H9 (cell line): ENCODE measurements around the gene RBKS. TPM values are rescaled to one million over a fixed set of nuclear protein-coding genes. Genes with fewer than 3 reads are reported as not detected.

Experiments used
- DNase-seq: peaks from one replicate; pipeline ENCODE4 v3.0.0-alpha.2; 2017
- H2AFZ ChIP-seq: one replicate; pipeline ENCODE4 v1.6.1; 2013; ENCODE audit warnings: mild to moderate bottlenecking, low read length, control low read depth, moderate library complexity
- H2AK5ac ChIP-seq: 2 replicates; pipeline ENCODE4 v1.6.1; 2013; ENCODE audit warnings: low read length, control low read depth, mixed read lengths; ENCODE audit not compliant: insufficient read length
- H2BK120ac ChIP-seq: one replicate; pipeline ENCODE4 v1.6.1; 2013; ENCODE audit warnings: low read depth, mild to moderate bottlenecking, low read length, control low read depth, inconsistent platforms; ENCODE audit not compliant: poor library complexity, severe bottlenecking
- H2BK12ac ChIP-seq: 2 replicates; pipeline ENCODE4 v1.6.1; 2013; ENCODE audit warnings: low read length, control low read depth, mixed read lengths, low read depth; ENCODE audit not compliant: insufficient read length
- H2BK15ac ChIP-seq: 2 replicates; pipeline ENCODE4 v1.6.1; 2013; ENCODE audit warnings: low read depth, low read length, control low read depth
- H2BK20ac ChIP-seq: one replicate; pipeline ENCODE4 v1.6.1; 2013; ENCODE audit warnings: low read depth, mild to moderate bottlenecking, low read length, control low read depth, inconsistent platforms; ENCODE audit not compliant: poor library complexity, severe bottlenecking
- H2BK5ac ChIP-seq: 2 replicates; pipeline ENCODE4 v1.6.1; 2013; ENCODE audit warnings: low read length, control low read depth, mixed read lengths; ENCODE audit not compliant: insufficient read length
- H3K14ac ChIP-seq: 2 replicates; pipeline ENCODE4 v1.6.1; 2013; ENCODE audit warnings: low read length, control low read depth; ENCODE audit not compliant: insufficient read depth
- H3K18ac ChIP-seq: 2 replicates; pipeline ENCODE4 v1.6.1; 2013; ENCODE audit warnings: low read depth, mild to moderate bottlenecking, mixed read lengths, low read length, control low read depth; ENCODE audit not compliant: insufficient read length
- H3K23ac ChIP-seq: 2 replicates; pipeline ENCODE4 v1.6.1; 2013; ENCODE audit warnings: low read length, control low read depth, mixed read lengths, low read depth; ENCODE audit not compliant: insufficient read length
- H3K23me2 ChIP-seq: 2 replicates; pipeline ENCODE4 v1.6.1; 2013; ENCODE audit warnings: low read depth, mild to moderate bottlenecking, mixed read lengths, low read length, control low read depth; ENCODE audit not compliant: insufficient read length, poor library complexity, severe bottlenecking
- H3K27ac ChIP-seq: 2 replicates; pipeline ENCODE4 v1.5.1; 2013; ENCODE audit warnings: low read length, control low read depth, mixed read lengths, low read depth; ENCODE audit not compliant: insufficient read length
- H3K27me3 ChIP-seq: 2 replicates; pipeline ENCODE4 v1.6.1; 2013; ENCODE audit warnings: low read length, control low read depth, inconsistent platforms; ENCODE audit not compliant: insufficient read depth
- H3K4ac ChIP-seq: 2 replicates; pipeline ENCODE4 v1.6.1; 2013; ENCODE audit warnings: low read depth, mild to moderate bottlenecking, control low read depth, inconsistent platforms, low read length, moderate library complexity
- H3K4me1 ChIP-seq: 2 replicates; pipeline ENCODE4 v1.6.1; 2013; ENCODE audit warnings: low read length, control low read depth, inconsistent platforms; ENCODE audit not compliant: insufficient read depth
- H3K4me2 ChIP-seq: 2 replicates; pipeline ENCODE4 v1.6.1; 2013; ENCODE audit warnings: low read length, control low read depth, mixed read lengths; ENCODE audit not compliant: insufficient read length, insufficient read depth
- H3K56ac ChIP-seq: 2 replicates; pipeline ENCODE4 v1.6.1; 2013; ENCODE audit warnings: low read depth, mild to moderate bottlenecking, mixed read lengths, low read length, control low read depth; ENCODE audit not compliant: insufficient read length
- H3K79me1 ChIP-seq: 2 replicates; pipeline ENCODE4 v1.6.1; 2013; ENCODE audit warnings: low read depth, mild to moderate bottlenecking, moderate library complexity, low read length, control low read depth, inconsistent platforms; ENCODE audit not compliant: insufficient read depth, poor library complexity, severe bottlenecking
- H3K79me2 ChIP-seq: 2 replicates; pipeline ENCODE4 v1.6.1; 2013; ENCODE audit warnings: low read length, control low read depth, inconsistent platforms; ENCODE audit not compliant: insufficient read depth
- H3K9ac ChIP-seq: 2 replicates; pipeline ENCODE4 v1.6.1; 2013; ENCODE audit warnings: low read length, control low read depth, mixed read lengths; ENCODE audit not compliant: insufficient read length; ENCODE audit errors: extremely low read depth
- H3K9me3 ChIP-seq: one replicate; pipeline ENCODE4 v1.6.1; 2013; ENCODE audit warnings: low read depth, low read length, inconsistent platforms; ENCODE audit not compliant: control insufficient read depth
- H3T11ph ChIP-seq: one replicate; pipeline ENCODE4 v1.6.1; 2013; ENCODE audit warnings: mild to moderate bottlenecking, low read length, control low read depth, inconsistent platforms
- H4K20me1 ChIP-seq: one replicate; pipeline ENCODE4 v1.6.1; 2013; ENCODE audit not compliant: control insufficient read depth, insufficient read length, insufficient read depth
- H4K5ac ChIP-seq: 2 replicates; pipeline ENCODE4 v1.6.1; 2013; ENCODE audit warnings: low read depth, mild to moderate bottlenecking, mixed read lengths, low read length, control low read depth; ENCODE audit not compliant: insufficient read length
- H4K8ac ChIP-seq: replicated peaks from 2 replicates; pipeline ENCODE4 v1.6.1; 2013; ENCODE audit warnings: low read length, control low read depth, mixed read lengths, low read depth; ENCODE audit not compliant: insufficient read length
- H4K91ac ChIP-seq: 2 replicates; pipeline ENCODE4 v1.6.1; 2013; ENCODE audit warnings: low read depth, mild to moderate bottlenecking, moderate library complexity, mixed read lengths, low read length, control low read depth; ENCODE audit not compliant: insufficient read length
- H3K27ac Mint-ChIP-seq, 3 experiments: 2 replicates in 2 of 3; 3 replicates in 1 of 3; pipeline ENCODE4 v1.8.0; 2020 to 2021; ENCODE audit warnings: mixed read lengths in 3 of 3, mild to moderate bottlenecking in 1 of 3, moderate library complexity in 1 of 3
- H3K27me3 Mint-ChIP-seq: 2 replicates; pipeline ENCODE4 v1.8.0; 2021; ENCODE audit warnings: low read depth, mild to moderate bottlenecking, moderate library complexity, mixed read lengths
- H3K36me3 Mint-ChIP-seq, 3 experiments: 2 replicates in 2 of 3; 3 replicates in 1 of 3; pipeline ENCODE4 v1.8.0; 2020 to 2021; ENCODE audit warnings: low read depth in 3 of 3, mixed read lengths in 3 of 3; ENCODE audit not compliant: insufficient read depth in 1 of 3
- H3K4me1 Mint-ChIP-seq, 2 experiments: 2 replicates each; pipeline ENCODE4 v1.8.0; 2020; ENCODE audit warnings: mixed read lengths in 2 of 2
- H3K4me3 Mint-ChIP-seq, 2 experiments: 2 replicates in 1 of 2; 3 replicates in 1 of 2; pipeline ENCODE4 v1.8.0; 2020 to 2021; ENCODE audit warnings: mild to moderate bottlenecking in 2 of 2, mixed read lengths in 2 of 2, moderate library complexity in 1 of 2
- H3K9me3 Mint-ChIP-seq, 2 experiments: 2 replicates in 1 of 2; 3 replicates in 1 of 2; pipeline ENCODE4 v1.8.0; 2020; ENCODE audit warnings: mild to moderate bottlenecking in 2 of 2, mixed read lengths in 2 of 2, moderate library complexity in 1 of 2
- WGBS: extraction: QIAGEN DNeasy Blood & Tissue Kit; methylation state at CpG from one replicate; pipeline ENCODE4 v1.1.7; 2013; ENCODE audit warnings: missing lambda C conversion rate, low lambda C conversion rate, mixed read lengths; ENCODE audit not compliant: insufficient read length; ENCODE audit errors: extremely low coverage; 5-methylcytosine and 5-hydroxymethylcytosine counted together
- total RNA-seq: library from RNA; stranded (reverse); gene quantifications from 2 replicates; pipeline ENCODE4 v1.2.1, GENCODE V29; 2021
- TF ChIP-seq, protein P1 (sequence below): fragments of 200-600 bp; sonication (generic); conservative IDR thresholded peaks from 3 replicates; pipeline ENCODE4 v1.8.0; 2021; ENCODE audit warnings: antibody characterized with exemption, mild to moderate bottlenecking

Gene RBKS
- total RNA-seq, 1 experiment from 2014 or later = 2.3 TPM

- Histone ChIP-seq H2BK5ac (no peak overlapping the region), H3T11ph (no peak overlapping the region), H3K14ac (no peak overlapping the region), H3K4me1 (no peaks in the 10 kb centered on the region), H4K20me1 (no peaks in the 10 kb centered on the region), H2AK5ac (no peak overlapping the region), H2BK120ac (no peak overlapping the region), H4K5ac (no peak overlapping the region), H3K9me3 (no peaks in the 10 kb centered on the region), H3K27me3 (no peaks in the 10 kb centered on the region), H3K23me2 (no peaks in the 10 kb centered on the region), H4K91ac (no peak overlapping the region), H2BK20ac (no peak overlapping the region), H3K56ac (no peak overlapping the region), H3K4ac (no peak overlapping the region), H3K18ac (no peak overlapping the region), H3K79me1 (no peaks in the 10 kb centered on the region), H3K9ac (no peak overlapping the region), H3K23ac (no peak overlapping the region), H3K27ac (no peak overlapping the region), H2AFZ (no peak overlapping the region), H2BK15ac (no peak overlapping the region), H4K8ac (no peak overlapping the region), H3K4me2 (peak overlapping the region; percentile 62), H2BK12ac (no peak overlapping the region), H3K79me2 (no peaks in the 10 kb centered on the region)
- Mint-ChIP-seq H3K4me3 (peak overlapping the region; percentile 98), H3K27ac (peak overlapping the region in 2 of 3 experiments; percentile 98 to 100; a peak in 4 of 7 replicates), H3K36me3 (peaks cover 0 to 3% (median 0%) of the 10 kb centered on the region in 3 experiments; a peak in 1 of 7 replicates), H3K4me1 (peaks cover 6 to 10% of the 10 kb centered on the region in 2 experiments), H3K9me3 (no peaks in the 10 kb centered on the region), H3K27me3 (no peaks in the 10 kb centered on the region)
- TF ChIP-seq, protein P1, sequence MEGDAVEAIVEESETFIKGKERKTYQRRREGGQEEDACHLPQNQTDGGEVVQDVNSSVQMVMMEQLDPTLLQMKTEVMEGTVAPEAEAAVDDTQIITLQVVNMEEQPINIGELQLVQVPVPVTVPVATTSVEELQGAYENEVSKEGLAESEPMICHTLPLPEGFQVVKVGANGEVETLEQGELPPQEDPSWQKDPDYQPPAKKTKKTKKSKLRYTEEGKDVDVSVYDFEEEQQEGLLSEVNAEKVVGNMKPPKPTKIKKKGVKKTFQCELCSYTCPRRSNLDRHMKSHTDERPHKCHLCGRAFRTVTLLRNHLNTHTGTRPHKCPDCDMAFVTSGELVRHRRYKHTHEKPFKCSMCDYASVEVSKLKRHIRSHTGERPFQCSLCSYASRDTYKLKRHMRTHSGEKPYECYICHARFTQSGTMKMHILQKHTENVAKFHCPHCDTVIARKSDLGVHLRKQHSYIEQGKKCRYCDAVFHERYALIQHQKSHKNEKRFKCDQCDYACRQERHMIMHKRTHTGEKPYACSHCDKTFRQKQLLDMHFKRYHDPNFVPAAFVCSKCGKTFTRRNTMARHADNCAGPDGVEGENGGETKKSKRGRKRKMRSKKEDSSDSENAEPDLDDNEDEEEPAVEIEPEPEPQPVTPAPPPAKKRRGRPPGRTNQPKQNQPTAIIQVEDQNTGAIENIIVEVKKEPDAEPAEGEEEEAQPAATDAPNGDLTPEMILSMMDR = no peak
- no CpG with 5 or more reads among the region's 10 CpGs for WGBS
- DNase-seq = peak; percentile 29
Observed at GRCh38 chr2:27889774-27890145, 427 bp downstream of the RBKS start.
